ENCODE results near the gene ZNF587.
"Not testable (repeated sequence)": the region's sequence is repeated elsewhere in the genome, so short reads cannot be mapped to it uniquely, and the experiment has no call there.

DNA sequence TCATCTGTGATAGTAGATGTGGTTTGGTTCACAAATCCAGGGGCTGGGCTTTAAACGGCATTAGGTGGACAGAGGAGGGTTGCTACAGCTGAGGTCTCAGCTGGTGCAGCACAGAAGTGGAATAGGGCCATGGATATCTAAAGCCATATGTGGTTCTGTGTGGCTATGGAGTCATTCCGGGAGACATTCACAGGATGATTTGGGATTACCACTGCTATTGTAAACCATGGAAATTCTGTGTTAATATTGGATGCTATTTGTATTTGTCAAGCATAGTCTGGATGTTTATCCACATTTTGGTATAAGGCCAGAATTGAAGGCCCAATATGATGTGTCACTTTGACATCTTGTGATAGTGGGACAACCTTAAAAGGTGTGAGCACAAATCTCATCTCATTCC lies 26.5 kb upstream of the ZNF587 start:
- TF ChIP-seq CTCF, POLR2A (IDR thresholded peaks at IDR 0.05): not testable (repeated sequence)

Measured in lower leg skin (tissue), 3 donors.